ENCODE results near the gene SLC1A1. TPM values are rescaled to one million over a fixed set of nuclear protein-coding genes. Genes with fewer than 3 reads are reported as not detected.
A peak's percentile ranks its signal among the peaks of the same experiment; 100 is the strongest.

The SLC1A1 gene
- under 1 TPM in 2 of 3 donors, not detected in 1; 0.05 to 0.33 TPM for total RNA-seq

GRCh38 chr9:4489919-4490704 is at the start of gene SLC1A1:
TSS of gene SLC1A1 (plus strand) at chr9:4490468. CDS start at chr9:4490680, 212 bp downstream.
- ATAC-seq, result peak; percentile 63 to 67
- Mint-ChIP-seq H3K4me3 (peak within 1 kb of the TSS; percentile 79), H3K27me3 (ENCODE audit: low read depth) (peaks cover 46% of the 10 kb centered on the region), H3K36me3 (ENCODE audit: insufficient read depth) (no peaks in the 10 kb centered on the region), H3K9me3 (no peaks in the 10 kb centered on the region), H3K4me1 (ENCODE audit: low read depth) (peaks cover 22% of the 10 kb centered on the region)
- no peak for DNase-seq

- no peak for ATAC-seq
- peaks cover 12% of the 10 kb centered on the region for H3K9me3 Mint-ChIP-seq
- peaks cover 1% of the 10 kb centered on the region for H3K4me1 Mint-ChIP-seq (ENCODE audit: low read depth)
- peaks cover 5% of the 10 kb centered on the region for H3K27me3 Mint-ChIP-seq (ENCODE audit: low read depth)
- DNase-seq, result no peak
- no peak overlapping the region for H3K4me3 Mint-ChIP-seq
- no peaks in the 10 kb centered on the region for H3K36me3 Mint-ChIP-seq (ENCODE audit: insufficient read depth)
Observed at GRCh38 chr9:4442806-4443205, 47.5 kb upstream of the SLC1A1 start.

GRCh38 chr9:4443439-4443838 is 46.8 kb upstream of the SLC1A1 start:
- no peaks in the 10 kb centered on the region for H3K36me3 Mint-ChIP-seq (ENCODE audit: insufficient read depth)
- H3K9me3 Mint-ChIP-seq, result peaks cover 12% of the 10 kb centered on the region
- no peak for ATAC-seq
- DNase-seq, result no peak
- peaks cover 1% of the 10 kb centered on the region for H3K4me1 Mint-ChIP-seq (ENCODE audit: low read depth)
- peaks cover 8% of the 10 kb centered on the region for H3K27me3 Mint-ChIP-seq (ENCODE audit: low read depth)
- H3K4me3 Mint-ChIP-seq, result no peak overlapping the region

GRCh38 chr9:4461437-4461836 is 28.8 kb upstream of the SLC1A1 start:
- no peak for ATAC-seq
- H3K4me1 Mint-ChIP-seq (ENCODE audit: low read depth), result no peaks in the 10 kb centered on the region

GRCh38 chr9:4463824-4464223 is 26.4 kb upstream of the SLC1A1 start:
- ATAC-seq (no peak), DNase-seq (no peak)
- no peaks in the 10 kb centered on the region for H3K36me3 Mint-ChIP-seq (ENCODE audit: insufficient read depth)
- H3K4me3 Mint-ChIP-seq, result no peak overlapping the region
- H3K27me3 Mint-ChIP-seq (ENCODE audit: low read depth), result no peaks in the 10 kb centered on the region
- H3K9me3 Mint-ChIP-seq, result peaks cover 3% of the 10 kb centered on the region
- no peaks in the 10 kb centered on the region for H3K4me1 Mint-ChIP-seq (ENCODE audit: low read depth)

More at GRCh38 chr9:4461437-4461836, 28.8 kb upstream of the SLC1A1 start:
- no peak for DNase-seq
- peaks cover 3% of the 10 kb centered on the region for H3K9me3 Mint-ChIP-seq
- H3K27me3 Mint-ChIP-seq (ENCODE audit: low read depth), result no peaks in the 10 kb centered on the region
- no peaks in the 10 kb centered on the region for H3K36me3 Mint-ChIP-seq (ENCODE audit: insufficient read depth)
- no peak overlapping the region for H3K4me3 Mint-ChIP-seq

- Mint-ChIP-seq H3K9me3 (peaks cover 3% of the 10 kb centered on the region), H3K4me3 (no peak overlapping the region), H3K4me1 (ENCODE audit: low read depth) (no peaks in the 10 kb centered on the region), H3K27me3 (ENCODE audit: low read depth) (no peaks in the 10 kb centered on the region), H3K36me3 (ENCODE audit: insufficient read depth) (no peaks in the 10 kb centered on the region)
- ATAC-seq (no peak), DNase-seq (no peak)
Observed at GRCh38 chr9:4464911-4465513, 25.3 kb upstream of the SLC1A1 start.

- Mint-ChIP-seq H3K27me3 (ENCODE audit: low read depth) (no peaks in the 10 kb centered on the region), H3K9me3 (peaks cover 3% of the 10 kb centered on the region), H3K4me3 (no peak overlapping the region), H3K36me3 (ENCODE audit: insufficient read depth) (no peaks in the 10 kb centered on the region), H3K4me1 (ENCODE audit: low read depth) (no peaks in the 10 kb centered on the region)
- ATAC-seq (no peak), DNase-seq (no peak)
Observed at GRCh38 chr9:4465910-4466309, 24.4 kb upstream of the SLC1A1 start.

GRCh38 chr9:4475301-4475700 is 15.0 kb upstream of the SLC1A1 start:
- no peaks in the 10 kb centered on the region for H3K4me1 Mint-ChIP-seq (ENCODE audit: low read depth)

GRCh38 chr9:4486176-4486575 is 4.1 kb upstream of the SLC1A1 start:
- Mint-ChIP-seq H3K9me3 (no peaks in the 10 kb centered on the region), H3K27me3 (ENCODE audit: low read depth) (peaks cover 18% of the 10 kb centered on the region), H3K4me1 (ENCODE audit: low read depth) (peaks cover 15% of the 10 kb centered on the region), H3K4me3 (no peak overlapping the region), H3K36me3 (ENCODE audit: insufficient read depth) (no peaks in the 10 kb centered on the region)
- DNase-seq (no peak), ATAC-seq (no peak)

More at GRCh38 chr9:4475301-4475700, 15.0 kb upstream of the SLC1A1 start:
- no peak for ATAC-seq
- no peak for DNase-seq
- Mint-ChIP-seq H3K9me3 (peaks cover 3% of the 10 kb centered on the region), H3K27me3 (ENCODE audit: low read depth) (no peaks in the 10 kb centered on the region), H3K36me3 (ENCODE audit: insufficient read depth) (no peaks in the 10 kb centered on the region), H3K4me3 (no peak overlapping the region)

GRCh38 chr9:4489562-4489918 is 728 bp upstream of the SLC1A1 start:
- H3K9me3 Mint-ChIP-seq, result no peaks in the 10 kb centered on the region
- peak overlapping the region; percentile 71 for H3K4me3 Mint-ChIP-seq
- H3K36me3 Mint-ChIP-seq (ENCODE audit: insufficient read depth), result no peaks in the 10 kb centered on the region
- DNase-seq (no peak), ATAC-seq (no peak)
- peaks cover 22% of the 10 kb centered on the region for H3K4me1 Mint-ChIP-seq (ENCODE audit: low read depth)
- H3K27me3 Mint-ChIP-seq (ENCODE audit: low read depth), result peaks cover 41% of the 10 kb centered on the region

- peaks cover 55% of the 10 kb centered on the region for H3K27me3 Mint-ChIP-seq (ENCODE audit: low read depth)
- H3K4me3 Mint-ChIP-seq, result peak overlapping the region; percentile 79
- no peaks in the 10 kb centered on the region for H3K36me3 Mint-ChIP-seq (ENCODE audit: insufficient read depth)
- no peaks in the 10 kb centered on the region for H3K9me3 Mint-ChIP-seq
- DNase-seq, result no peak
- H3K4me1 Mint-ChIP-seq (ENCODE audit: low read depth), result peaks cover 22% of the 10 kb centered on the region
- ATAC-seq, result peak in 1 of 2 donors; percentile 21
Observed at GRCh38 chr9:4490705-4491625, 697 bp downstream of the SLC1A1 start.

GRCh38 chr9:4491626-4491975 is 1.3 kb downstream of the SLC1A1 start:
- Mint-ChIP-seq H3K4me1 (ENCODE audit: low read depth) (peaks cover 19% of the 10 kb centered on the region), H3K4me3 (peak overlapping the region; percentile 79), H3K9me3 (no peaks in the 10 kb centered on the region), H3K36me3 (ENCODE audit: insufficient read depth) (no peaks in the 10 kb centered on the region), H3K27me3 (ENCODE audit: low read depth) (peaks cover 57% of the 10 kb centered on the region)
- ATAC-seq, result no peak
- no peak for DNase-seq

- Mint-ChIP-seq H3K36me3 (ENCODE audit: insufficient read depth) (no peaks in the 10 kb centered on the region), H3K27me3 (ENCODE audit: low read depth) (peaks cover 51% of the 10 kb centered on the region)
- ATAC-seq, result no peak
Observed at GRCh38 chr9:4494332-4494731, 4.1 kb downstream of the SLC1A1 start.

GRCh38 chr9:4494806-4495205 is 4.5 kb downstream of the SLC1A1 start:
- H3K4me3 Mint-ChIP-seq, result no peak overlapping the region
- peaks cover 13% of the 10 kb centered on the region for H3K4me1 Mint-ChIP-seq (ENCODE audit: low read depth)
- no peak for DNase-seq
- H3K9me3 Mint-ChIP-seq, result no peaks in the 10 kb centered on the region
- no peak for ATAC-seq
- peaks cover 47% of the 10 kb centered on the region for H3K27me3 Mint-ChIP-seq (ENCODE audit: low read depth)
- no peaks in the 10 kb centered on the region for H3K36me3 Mint-ChIP-seq (ENCODE audit: insufficient read depth)

More at GRCh38 chr9:4494332-4494731, 4.1 kb downstream of the SLC1A1 start:
- Mint-ChIP-seq H3K4me3 (no peak overlapping the region), H3K9me3 (no peaks in the 10 kb centered on the region), H3K4me1 (ENCODE audit: low read depth) (peaks cover 18% of the 10 kb centered on the region)
- DNase-seq, result no peak

All from activated T-cell treated with anti-CD3 and anti-CD28 coated beads, Interleukin-2, amount 50 U/mL, for 4 hours (primary cell).